Suppressor macrophage treated with lipopolysaccharide for 1 hour (primary cell): ENCODE data around the gene ENTREP3.
"Not testable (repeated sequence)": the region's sequence is repeated elsewhere in the genome, so short reads cannot be mapped to it uniquely, and the experiment has no call there.

Experiments used
- DNase-seq, 3 donors: peaks; one replicate each; pipeline ENCODE4 v3.0.0-alpha.2; 2020 to 2022

Gene ENTREP3

DNA sequence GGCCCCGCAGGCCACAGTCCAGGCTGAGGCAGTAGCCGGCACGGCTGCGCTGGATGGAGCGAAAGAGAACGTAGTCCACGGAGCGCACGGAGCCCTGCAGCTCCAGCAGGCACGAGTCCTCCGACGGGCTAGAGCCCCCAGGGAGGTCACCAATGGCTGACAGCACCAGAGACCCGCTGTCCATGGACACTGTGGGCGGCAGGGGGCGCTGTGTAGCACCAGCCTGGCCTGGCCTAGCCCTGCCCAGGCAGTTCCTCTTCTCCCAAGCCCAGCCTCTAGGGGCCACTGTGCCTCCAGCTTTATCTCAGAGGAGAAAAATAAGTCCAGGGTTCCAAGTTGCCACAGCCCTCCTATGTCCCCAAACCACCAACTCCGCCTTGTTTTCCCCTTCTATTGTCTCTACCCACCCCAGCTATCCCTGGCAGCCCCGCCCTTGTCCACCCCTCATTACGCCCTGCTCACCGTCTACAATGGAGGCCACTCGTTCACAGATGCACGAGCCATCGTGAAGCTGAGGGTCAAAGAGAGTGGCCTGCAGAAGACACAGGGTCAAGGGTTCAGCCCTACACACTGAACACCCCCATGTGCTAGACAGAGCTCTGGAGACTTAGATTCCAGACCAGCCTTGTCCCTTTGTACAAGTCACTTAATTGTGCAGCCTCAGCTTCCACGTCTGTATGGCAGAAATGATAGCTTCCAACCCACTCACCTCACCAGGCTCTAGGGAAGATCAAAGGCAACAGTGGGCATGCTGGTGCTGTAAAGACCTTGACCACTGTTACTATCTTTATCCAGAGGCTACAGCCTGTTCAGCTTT, 4.4 kb downstream of the ENTREP3 start:
- peak; percentile 95 to 98 (median 97) for DNase-seq

DNA sequence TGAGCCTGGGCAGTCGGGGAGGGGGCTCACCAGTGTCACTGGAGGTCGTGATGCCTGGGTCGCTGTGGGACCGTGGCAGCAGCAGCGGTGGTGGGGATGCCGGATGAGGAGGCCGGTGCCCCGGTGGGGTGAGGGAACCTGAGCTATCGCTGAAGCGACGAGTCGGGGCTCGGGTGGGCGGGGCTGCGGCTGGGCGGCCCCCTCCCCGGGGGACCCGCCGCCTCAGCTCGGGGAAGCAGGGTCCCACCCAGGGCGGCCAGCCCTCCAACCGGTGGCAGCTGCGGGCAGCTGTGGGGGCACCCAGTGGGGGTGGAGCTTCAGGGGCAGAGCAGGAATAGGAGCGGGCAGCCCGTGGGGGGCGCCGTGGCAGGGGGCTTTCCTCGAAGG, 5.0 kb downstream of the ENTREP3 start:
- DNase-seq, result no peak

DNA sequence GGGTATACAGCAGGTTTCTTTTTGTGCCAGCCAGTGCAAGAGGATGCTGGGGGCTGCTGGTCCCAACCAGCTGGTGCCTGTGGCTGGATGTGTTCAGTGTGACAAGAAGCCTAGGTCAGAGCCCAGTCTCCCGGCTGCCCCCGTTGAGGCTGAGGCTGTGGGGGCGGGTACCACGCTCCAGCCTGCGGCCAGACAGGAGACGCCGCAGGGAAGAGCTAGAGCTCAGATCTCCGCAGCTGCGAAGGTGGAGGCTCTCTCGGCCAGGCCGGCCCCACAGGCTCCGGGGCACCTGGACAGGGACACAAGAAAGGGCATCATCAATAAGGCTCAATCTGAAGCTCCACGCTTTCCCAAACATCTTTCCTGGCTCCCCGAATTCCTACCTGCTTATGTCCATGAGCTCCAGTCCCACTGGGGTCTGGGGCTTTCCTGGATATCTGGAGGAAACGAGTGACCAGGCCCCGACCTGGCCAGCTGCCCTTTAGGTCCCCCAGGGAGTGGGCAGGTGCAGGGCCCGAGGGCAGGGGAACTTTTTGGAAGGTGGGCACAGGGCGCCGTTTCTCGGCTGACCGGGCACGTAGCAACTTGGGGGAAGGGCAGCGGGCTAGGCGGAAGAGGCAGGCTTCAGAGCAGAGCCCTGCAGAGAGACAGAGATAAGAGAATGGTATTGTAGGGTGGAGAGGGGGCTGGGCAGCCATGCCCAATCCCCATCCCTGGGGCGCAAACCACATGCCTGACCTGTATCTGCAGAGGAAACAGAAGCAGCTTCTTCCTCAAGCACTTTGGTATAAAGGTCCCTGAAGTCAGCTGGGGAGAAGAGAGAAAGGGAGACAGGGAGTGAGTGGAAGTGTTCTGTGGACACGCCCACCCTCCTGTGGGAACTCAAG, 7.4 kb downstream of the ENTREP3 start:
- DNase-seq, result no peak

DNA sequence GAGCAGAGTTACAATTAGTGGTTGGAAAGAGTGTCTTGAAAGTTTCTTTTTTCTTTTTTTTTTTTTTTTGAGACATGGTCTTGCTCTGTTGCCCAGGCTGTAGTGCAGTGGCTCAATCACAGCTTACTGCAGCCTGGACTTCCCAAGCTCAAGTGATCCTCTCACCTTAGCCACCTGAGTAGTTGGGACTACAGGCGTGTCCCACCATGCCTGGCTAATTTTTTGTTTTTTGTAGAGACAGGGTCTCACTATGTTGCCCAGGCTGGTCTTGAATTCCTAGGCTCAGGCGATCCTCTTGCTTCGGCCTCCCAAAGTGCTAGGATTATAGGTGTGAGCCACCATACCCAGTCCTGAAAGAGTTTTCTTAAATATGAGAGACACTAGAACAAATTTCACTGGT, 8.5 kb downstream of the ENTREP3 start:
- not testable (repeated sequence) for DNase-seq

DNA sequence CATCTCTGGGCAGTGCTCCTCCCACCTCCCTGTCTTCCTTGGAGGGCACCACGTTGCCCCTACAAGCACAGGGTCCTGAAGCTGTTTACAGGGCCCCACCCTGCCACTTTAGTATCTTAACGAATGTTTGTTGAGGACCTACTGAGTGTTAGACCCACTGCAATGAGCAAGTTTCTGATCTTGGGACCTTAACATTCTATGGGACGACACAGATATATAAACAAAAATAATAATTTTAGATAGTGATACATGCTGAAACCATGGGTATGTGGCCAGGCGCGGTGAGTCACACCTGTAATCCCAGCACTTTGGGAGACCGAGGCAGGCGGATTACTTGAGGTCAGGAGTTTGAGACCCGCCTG, 10.1 kb downstream of the ENTREP3 start:
- no peak for DNase-seq

DNA sequence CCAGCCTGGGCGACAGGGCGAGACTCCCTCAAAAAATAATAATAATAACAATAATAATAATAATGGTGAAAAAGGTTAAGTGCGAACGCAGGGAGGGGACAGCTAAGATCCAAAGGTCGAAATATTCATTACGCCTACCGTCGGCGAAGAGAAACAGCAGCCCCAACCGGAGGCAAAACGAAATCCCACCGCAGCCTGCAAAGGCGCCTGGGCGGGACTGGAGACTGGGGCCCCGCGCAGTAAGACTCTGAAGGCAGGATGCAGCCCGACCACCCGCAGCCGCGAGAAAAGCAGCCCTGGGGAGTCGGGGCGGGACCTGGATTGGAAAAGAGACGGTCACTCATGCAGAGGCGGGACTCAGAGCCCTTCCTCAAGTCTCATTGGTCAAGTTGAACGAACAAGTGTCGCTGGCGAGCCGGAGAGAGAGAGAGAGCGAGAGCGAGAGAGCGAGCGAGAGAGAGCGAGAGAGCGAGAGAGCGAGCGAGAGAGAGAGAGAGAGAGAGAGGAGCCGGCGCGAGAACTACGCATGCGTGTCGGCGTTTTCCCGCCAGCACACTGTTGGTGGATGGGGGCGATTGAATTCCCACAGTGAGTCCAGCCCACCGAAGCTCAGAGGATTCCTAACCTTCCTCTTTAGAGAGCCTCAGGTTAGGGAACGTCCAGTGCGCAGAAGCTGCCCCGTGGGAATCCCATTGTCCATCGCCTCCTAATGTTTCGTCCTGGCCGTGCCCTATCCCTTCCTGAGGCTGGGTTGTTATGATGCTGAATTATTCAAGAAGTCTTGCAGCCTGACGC, 10.7 kb downstream of the ENTREP3 start:
- peak; percentile 94 to 97 (median 96) for DNase-seq

DNA sequence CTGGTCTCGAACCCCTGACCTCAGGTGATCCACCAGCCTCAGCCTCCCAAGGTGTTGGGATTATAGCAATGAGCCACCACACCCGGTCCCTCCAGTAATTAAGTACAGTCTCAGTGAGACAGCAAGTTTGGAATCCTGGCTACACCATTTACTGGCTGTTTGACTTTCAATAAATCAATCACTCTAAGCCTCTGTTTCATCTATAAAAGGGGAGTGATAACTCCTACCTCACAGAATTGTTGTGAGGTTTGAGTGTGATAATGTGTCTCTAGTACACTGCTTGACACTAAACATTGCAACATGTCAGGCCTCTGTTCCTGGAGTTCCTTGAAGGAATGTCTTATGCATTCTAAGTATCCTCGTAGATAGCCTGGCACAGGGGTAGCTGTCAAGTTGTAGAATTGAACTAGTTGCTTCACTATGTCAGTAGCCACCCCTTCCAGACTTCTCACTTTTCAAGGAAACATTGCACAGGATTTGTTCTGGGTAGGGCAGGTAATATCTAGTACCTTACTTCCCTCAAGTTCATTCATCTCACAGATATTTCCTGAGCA, 12.4 kb downstream of the ENTREP3 start:
- no peak for DNase-seq

DNA sequence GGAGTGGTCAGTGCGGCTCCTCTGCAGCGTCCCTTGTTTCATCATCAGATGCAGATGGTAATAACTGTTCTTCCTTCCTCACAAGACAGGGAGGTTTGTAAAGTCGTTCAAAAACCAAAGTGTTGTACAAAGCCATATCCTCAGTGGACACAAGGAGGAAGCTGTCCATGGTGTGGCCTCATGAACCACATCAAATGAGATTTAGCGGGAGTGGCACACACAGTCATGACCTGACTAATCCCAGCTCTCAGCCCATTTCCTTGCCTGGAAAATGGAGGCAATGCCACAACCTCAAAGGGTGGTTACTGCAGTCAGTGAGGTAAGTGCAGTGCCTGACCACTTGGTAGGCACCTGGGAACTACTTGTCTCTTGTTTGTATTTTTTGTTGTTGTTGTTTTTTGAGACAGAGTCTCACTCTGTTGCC, 13.4 kb downstream of the ENTREP3 start:
- peak; percentile 72 to 85 (median 76) for DNase-seq

DNA sequence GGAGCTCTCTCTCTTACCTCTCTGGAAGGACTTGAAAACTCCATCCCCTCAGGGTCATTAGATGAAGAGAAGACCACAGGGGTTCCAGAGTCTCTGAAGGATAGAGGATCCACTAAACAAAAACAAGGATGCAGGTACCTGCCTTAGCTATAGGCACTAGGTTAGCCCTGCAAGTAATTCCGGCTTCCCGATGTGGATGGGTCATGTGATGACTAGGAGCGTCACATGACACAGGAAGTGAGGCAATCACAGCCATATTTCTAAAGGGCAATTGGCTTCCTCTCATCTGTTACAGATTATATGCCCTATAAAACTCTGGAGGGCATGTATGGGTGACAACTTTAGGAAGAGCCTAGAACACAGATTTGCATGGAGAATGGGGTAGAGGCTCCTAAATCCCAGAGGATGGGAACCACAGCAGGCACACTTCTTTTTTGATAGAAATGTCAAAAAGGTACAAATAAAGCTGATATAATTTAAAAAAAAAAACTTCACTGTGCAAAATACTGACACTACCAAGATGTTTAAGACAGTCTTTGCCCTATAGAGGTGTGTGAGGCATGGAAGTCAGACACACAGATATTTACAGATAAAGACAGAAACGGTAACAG, 14.1 kb downstream of the ENTREP3 start:
- peak; percentile 84 to 91 (median 89) for DNase-seq

DNA sequence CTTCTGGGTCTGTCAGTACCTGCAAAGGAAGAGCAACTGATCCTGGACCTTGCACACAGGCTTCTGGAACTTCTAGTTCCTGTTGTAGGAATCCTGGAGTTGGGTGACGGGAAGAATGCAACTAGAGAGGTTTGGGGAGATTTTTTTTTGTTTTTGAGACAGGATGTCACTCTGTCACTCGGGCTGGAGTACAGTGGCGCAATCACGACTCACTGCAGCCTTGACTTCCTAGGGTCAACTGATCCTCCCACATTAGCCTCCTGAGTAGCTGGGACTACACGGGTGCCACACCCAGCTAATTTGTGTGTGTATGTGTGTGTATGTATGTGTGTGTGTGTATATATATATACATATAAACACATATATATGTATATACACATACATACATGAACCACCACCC, 18.8 kb downstream of the ENTREP3 start:
- DNase-seq, result peak in 1 of 3 donors; percentile 35

DNA sequence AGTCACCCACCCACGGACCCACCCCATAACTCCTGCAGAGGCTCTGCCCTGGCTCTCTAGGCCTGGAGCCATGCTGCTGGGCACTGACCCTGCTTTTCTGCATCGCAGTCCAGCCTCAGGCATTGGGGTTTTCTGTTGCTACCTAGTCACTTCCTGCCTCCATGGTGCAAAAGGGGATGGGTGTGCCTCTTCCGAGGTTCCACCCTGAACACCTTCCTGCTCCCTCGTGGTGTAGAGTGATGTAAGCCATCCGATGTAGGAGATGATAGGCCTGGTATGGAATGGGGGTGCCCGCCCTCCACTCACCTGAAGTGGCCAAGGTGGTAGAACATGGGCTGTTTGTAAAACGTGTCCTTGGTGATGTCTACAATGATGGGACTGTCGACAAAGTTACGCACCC, 19.9 kb downstream of the ENTREP3 start:
- DNase-seq, result not testable (repeated sequence)

DNA sequence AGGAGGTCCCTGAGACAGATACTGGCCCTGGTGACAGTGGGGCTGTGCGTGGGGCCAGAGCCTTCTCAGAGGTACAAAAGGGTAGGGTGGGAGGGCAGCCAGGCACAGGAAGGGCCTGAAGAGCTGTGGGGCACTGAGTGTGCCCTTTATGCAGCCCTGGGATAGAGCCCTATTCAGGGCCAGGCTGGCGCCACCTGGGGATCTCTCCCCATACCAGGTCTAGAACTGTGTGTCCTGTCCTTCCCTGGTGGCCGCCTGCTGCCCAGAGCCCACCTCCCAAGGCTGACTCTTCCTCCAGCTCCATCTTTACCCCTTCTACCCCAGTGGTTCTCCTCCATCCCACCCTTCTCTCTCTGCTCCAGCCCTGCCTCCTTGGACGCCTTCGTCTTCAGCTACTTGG, 21.8 kb downstream of the ENTREP3 start:
- not testable (repeated sequence) for DNase-seq

DNA sequence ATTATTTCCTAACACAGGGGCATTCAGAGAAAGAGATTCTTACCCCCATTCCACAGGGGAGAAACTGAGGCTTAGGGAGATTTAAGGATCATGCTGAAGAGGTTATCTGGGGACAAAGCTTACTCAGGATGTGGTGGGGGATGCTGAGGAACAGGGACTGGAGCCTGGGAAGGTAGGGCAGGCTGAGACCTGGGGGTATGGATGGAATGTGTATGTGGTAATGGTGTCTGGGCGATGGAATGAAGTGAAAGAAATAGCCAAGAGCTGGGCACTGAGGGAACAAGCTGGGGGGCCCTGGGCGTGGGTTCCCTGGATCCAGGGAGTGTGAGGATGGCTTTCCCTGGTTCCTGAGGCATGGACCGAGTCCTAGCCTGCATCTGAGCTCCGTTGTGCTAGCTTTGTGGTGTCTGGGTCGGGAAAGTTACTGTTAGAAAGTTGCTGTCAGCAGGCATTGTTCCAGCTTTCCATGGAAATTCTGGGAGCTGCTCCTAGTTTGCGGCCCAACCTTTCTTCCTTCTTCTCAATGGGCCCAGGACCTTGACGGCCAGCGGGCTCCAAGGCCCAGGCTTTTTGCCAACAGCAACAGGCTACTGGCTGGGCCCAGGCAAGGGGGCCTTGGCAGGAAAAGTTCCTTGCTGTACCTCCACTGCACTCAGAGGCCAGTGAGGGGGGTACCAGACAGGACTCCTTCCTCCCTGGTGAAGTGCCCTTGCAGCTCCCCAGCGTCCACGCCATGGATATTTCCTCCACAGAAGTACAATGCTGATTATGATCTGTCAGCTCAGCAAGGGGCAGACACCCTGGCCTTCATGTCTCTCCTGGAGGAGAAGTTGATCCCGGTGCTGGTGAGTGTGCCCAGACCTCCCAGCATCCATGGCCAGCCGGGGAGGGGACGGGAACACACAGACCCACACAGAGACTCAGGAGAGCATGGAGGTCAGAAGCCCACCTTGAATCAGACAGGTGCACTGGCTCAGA, 23.0 kb downstream of the ENTREP3 start:
- not testable (repeated sequence) for DNase-seq

DNA sequence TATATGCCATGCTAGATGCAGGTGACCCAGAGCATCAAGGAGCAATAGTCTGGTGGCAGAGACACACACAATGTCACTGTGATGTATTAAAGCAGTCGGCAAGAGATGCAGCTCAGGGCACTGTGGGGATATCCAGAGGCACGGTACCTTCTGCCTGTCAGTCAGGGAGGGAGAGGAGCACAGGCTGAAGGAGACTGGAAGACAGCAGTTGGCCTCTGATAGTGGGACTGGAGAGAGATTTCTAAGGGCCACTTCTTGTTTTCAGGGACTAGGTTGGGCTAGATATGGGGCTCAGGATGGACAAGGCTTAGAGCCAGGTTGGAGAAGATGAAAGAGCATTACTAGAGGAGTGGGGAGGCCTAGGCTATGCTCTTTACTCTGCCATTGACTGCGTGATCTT, 24.0 kb downstream of the ENTREP3 start:
- DNase-seq, result not testable (repeated sequence)

DNA sequence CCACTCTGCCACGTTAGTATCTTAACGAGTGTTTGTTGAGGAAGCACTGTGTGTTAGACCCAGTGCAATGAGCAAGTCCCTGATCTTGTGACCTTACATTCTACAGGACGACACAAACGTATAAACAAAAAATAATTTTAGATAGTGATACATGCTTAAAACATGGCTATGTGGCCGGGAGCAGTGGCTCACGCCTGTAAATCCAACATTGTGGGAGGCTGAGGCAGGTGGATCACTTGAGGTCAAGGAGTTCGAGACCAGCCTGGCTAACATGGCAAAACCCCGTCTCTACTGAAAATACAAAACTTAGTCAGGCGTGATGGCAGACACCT, 27.2 kb downstream of the ENTREP3 start:
- DNase-seq, result no peak

DNA sequence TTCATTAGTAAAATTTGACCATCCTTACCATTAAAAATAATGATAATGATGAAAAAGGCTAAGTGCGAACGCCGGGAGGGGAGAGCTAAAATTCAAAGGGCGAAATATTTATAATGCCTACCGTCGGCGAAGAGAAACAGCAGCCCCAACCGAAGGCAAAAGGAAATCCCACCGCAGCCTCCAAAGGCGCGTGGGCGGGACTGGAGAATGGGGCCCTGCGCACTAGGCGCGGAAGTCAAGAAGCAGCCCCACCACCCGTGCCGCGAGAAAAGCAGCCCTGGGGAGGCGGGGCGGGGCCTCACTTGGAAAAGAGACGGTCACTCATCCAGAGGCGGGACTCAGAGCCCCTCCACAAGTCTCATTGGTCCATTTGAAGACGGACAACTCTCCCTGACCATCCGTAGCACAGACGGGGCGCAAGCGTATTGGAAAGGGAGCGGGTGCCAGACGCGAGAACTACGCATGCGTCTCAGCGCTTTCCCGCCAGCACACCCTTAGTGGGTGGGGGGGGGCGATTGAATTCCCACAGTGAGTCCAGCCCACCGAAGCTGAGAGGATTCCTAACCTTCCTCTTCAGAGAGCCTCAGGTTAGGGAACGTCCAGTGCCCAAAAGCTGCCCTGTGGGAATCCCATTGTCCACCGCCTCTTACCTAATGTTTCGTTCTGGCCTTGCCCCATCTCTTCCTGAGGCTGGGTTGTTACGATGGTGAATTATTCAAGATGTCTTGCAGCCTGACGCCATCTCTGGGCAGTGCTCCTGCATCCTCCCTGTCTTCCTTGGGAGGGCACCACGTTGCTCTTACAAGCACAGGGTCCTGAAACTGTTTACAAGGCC, 27.8 kb downstream of the ENTREP3 start:
- DNase-seq, result peak; percentile 98 to 99 (median 99)

DNA sequence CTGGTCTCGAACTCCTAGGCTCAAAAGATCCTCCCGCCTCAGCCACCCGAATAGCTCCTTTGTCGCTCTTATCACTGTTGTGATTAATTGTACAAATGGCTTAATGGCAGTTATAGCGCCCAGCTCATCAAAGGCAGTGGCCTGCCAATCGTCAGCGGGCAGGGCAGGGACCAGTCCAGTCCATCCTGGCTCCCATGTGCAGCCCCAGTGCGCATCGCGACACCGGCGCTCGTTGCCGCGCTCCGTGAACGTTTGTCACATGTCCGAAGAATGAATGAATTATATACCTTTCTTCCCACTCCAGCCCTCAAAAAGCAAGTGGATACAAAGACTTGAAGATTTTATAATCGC, 28.4 kb downstream of the ENTREP3 start:
- peak; percentile 58 to 72 (median 61) for DNase-seq

DNA sequence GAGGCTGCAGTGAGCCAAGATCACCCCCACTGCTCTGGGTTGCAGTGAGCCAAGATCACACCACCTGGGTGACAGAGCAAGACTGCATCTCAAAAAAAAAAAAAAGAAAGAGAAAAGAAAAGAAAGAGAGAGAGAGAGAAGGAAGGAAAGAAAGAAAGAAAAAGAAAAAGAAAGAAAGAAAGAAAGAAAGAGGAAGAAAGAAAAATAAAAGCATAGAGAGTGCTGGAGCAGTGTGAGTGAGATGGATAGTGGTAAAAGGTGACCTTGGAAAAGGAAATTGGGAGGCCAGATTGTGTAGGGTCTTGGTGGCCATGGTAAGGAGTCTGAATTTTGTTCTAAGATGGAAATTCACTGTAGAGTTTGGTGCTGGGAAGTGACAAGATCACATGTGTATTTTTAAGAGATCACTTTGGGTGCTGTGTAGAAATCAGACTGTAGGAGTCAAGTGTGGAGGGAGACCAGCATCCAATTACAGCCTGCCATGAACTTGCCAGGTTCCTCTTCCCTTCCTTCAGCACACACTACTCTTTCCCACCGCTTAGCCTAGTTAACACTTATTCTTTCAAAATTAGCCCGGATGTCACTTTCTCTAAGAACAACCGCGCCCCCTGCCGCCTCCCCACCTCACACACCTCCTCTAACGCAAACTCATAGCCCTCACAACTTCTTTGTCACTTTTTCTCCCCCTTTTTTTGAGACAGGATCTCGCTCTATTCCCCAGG, 28.9 kb downstream of the ENTREP3 start:
- peak; percentile 81 to 86 (median 83) for DNase-seq

DNA sequence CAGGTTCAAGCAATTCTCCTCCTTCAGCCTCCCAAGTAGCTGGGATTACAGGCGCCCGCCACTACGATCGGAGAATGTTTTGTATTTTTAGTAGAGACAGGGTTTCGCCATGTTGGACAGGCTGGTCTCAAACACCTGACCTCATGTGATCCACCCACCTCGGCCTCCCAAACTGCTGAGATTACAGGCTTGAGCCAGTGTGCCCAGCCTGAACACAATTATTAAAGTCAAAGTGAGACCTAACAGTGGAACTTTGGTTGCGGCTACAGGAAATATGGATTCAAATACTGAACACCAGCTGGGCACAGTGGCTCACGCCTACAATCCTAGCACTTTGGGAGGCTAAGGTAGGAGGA, 29.9 kb downstream of the ENTREP3 start:
- DNase-seq, result not testable (repeated sequence)

DNA sequence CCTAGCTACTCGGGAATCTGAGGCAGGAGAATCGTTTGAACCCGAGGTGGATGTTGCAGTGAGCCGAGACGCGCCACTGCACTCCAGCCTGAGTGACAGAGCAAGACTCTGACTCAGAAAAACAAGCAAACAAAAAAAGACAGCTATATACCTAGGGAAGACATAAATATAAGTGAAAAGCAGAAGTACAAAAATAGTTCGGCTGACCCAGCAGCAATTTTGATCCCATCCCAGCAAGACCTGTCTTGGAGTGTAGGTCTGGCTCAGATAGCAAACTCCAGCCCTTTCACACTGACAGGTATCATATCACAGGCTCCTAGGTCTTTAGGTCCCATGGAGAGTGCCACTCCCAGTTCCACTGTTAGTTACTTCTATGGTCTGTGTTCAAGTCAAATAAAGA, 32.2 kb downstream of the ENTREP3 start:
- peak in 2 of 3 donors; percentile 44 for DNase-seq
